HL-60 (cell line): ENCODE data around the gene TSG101.

Experiments
- DNase-seq, 2 experiments: peaks; one replicate each; pipeline ENCODE4 v3.0.0-alpha.2; 2010 to 2020; ENCODE audit warnings: low read depth in 1 of 2, low spot score in 1 of 2
- H3K27ac ChIP-seq: fragments of 250-450 bp; sonication (Bioruptor Pico); replicated peaks from 2 replicates; pipeline ENCODE4 v1.5.1; 2020; ENCODE audit warnings: mild to moderate bottlenecking, moderate library complexity
- H3K27me3 ChIP-seq: fragments of 250-450 bp; sonication (Bioruptor Pico); 2 replicates; pipeline ENCODE4 v1.5.1; 2021; ENCODE audit warnings: mild to moderate bottlenecking, moderate library complexity; ENCODE audit not compliant: insufficient read depth, poor library complexity, severe bottlenecking
- H3K4me3 ChIP-seq: replicated peaks from 2 replicates; pipeline ENCODE4 v1.5.1; 2011; ENCODE audit warnings: mild to moderate bottlenecking, control low read depth, low read length; ENCODE audit not compliant: insufficient read depth
- GABPA ChIP-seq: IDR thresholded peaks from 2 replicates; pipeline ENCODE4 v1.6.1; 2012; ENCODE audit warnings: low read depth
- POLR2AphosphoS5 ChIP-seq: IDR thresholded peaks from 2 replicates; pipeline ENCODE4 v1.6.1; 2012; ENCODE audit warnings: low read depth
- SPI1 ChIP-seq: IDR thresholded peaks from 2 replicates; pipeline ENCODE4 v1.6.1; 2012; ENCODE audit warnings: low read depth, mild to moderate bottlenecking, borderline replicate concordance
- TF ChIP-seq, protein P1 (sequence below): IDR thresholded peaks from one replicate; pipeline ENCODE4 v1.5.1; 2011; ENCODE audit warnings: low read length, control low read depth, inconsistent platforms; ENCODE audit not compliant: insufficient read depth
- TF ChIP-seq, protein P2 (sequence below): IDR thresholded peaks from 2 replicates; pipeline ENCODE4 v1.6.1; 2012; ENCODE audit warnings: low read depth; ENCODE audit not compliant: insufficient replicate concordance

The TSG101 gene

DNA sequence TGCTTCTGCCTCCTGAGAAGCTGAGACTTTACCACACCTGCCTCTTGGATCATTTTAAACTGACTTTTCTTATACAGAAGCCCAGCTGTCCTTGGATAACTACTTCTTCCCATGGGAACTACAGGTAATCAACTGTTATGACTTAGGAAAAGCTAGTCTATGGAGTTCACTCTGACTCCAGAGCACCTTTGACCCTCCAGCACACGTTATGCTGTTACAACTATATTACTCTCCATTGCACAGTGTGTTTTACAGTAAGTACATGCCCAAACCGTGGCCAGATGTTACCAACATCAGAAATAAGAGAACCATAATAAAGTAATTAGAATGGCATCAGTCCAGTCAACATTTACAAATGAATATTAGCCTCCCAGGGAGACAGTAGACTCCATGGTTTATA is 21.3 kb upstream of the TSG101 start:
- no peak for TF ChIP-seq GABPA
- no peak for TF ChIP-seq SPI1
- TF ChIP-seq, protein P1, sequence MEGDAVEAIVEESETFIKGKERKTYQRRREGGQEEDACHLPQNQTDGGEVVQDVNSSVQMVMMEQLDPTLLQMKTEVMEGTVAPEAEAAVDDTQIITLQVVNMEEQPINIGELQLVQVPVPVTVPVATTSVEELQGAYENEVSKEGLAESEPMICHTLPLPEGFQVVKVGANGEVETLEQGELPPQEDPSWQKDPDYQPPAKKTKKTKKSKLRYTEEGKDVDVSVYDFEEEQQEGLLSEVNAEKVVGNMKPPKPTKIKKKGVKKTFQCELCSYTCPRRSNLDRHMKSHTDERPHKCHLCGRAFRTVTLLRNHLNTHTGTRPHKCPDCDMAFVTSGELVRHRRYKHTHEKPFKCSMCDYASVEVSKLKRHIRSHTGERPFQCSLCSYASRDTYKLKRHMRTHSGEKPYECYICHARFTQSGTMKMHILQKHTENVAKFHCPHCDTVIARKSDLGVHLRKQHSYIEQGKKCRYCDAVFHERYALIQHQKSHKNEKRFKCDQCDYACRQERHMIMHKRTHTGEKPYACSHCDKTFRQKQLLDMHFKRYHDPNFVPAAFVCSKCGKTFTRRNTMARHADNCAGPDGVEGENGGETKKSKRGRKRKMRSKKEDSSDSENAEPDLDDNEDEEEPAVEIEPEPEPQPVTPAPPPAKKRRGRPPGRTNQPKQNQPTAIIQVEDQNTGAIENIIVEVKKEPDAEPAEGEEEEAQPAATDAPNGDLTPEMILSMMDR = no peak
- DNase-seq = no peak
- H3K27me3 ChIP-seq = no peaks in the 10 kb centered on the region
- no peak overlapping the region for H3K27ac ChIP-seq
- no peak overlapping the region for H3K4me3 ChIP-seq

DNA sequence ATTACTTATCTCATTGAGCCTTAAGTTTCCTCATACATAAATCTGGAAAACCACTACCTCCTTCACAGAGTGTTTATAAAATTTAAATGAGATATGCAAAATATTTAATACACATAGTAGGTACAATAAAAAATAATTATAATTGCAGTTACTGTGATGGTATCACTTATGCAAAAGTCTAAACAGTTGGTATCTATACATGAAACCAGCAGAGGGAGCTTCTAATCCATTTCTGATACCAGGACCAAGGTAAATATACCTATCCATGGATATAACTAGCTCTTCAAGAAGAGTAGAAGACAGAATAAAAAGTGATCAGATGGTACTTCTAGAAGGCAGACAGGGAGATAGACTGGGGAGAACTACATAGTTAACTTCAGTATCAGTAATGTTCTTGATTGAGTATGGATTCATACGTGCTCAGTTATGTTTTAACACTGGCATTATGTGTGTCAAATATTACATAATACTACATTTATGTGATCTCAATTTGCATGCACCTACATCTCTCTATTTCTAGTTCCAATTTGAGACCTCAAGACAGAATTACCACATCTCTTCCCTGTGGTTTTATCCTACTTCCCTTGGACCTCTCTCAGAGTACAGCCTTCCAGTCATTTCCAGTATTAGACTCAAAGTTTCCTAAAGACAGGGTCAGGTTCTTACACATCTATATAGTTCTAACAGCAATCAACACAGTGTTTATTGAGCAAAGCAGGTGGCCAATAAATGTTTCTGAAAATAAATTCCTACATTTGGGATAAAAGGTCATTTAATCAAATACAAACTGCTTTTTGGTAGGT is 13.7 kb upstream of the TSG101 start:
- Histone ChIP-seq H3K27ac (no peak overlapping the region), H3K4me3 (no peak overlapping the region), H3K27me3 (no peaks in the 10 kb centered on the region)
- DNase-seq = no peak
- TF ChIP-seq, protein P2, sequence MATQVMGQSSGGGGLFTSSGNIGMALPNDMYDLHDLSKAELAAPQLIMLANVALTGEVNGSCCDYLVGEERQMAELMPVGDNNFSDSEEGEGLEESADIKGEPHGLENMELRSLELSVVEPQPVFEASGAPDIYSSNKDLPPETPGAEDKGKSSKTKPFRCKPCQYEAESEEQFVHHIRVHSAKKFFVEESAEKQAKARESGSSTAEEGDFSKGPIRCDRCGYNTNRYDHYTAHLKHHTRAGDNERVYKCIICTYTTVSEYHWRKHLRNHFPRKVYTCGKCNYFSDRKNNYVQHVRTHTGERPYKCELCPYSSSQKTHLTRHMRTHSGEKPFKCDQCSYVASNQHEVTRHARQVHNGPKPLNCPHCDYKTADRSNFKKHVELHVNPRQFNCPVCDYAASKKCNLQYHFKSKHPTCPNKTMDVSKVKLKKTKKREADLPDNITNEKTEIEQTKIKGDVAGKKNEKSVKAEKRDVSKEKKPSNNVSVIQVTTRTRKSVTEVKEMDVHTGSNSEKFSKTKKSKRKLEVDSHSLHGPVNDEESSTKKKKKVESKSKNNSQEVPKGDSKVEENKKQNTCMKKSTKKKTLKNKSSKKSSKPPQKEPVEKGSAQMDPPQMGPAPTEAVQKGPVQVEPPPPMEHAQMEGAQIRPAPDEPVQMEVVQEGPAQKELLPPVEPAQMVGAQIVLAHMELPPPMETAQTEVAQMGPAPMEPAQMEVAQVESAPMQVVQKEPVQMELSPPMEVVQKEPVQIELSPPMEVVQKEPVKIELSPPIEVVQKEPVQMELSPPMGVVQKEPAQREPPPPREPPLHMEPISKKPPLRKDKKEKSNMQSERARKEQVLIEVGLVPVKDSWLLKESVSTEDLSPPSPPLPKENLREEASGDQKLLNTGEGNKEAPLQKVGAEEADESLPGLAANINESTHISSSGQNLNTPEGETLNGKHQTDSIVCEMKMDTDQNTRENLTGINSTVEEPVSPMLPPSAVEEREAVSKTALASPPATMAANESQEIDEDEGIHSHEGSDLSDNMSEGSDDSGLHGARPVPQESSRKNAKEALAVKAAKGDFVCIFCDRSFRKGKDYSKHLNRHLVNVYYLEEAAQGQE = no peak
- TF ChIP-seq, protein P1 = peak; percentile 10

DNA sequence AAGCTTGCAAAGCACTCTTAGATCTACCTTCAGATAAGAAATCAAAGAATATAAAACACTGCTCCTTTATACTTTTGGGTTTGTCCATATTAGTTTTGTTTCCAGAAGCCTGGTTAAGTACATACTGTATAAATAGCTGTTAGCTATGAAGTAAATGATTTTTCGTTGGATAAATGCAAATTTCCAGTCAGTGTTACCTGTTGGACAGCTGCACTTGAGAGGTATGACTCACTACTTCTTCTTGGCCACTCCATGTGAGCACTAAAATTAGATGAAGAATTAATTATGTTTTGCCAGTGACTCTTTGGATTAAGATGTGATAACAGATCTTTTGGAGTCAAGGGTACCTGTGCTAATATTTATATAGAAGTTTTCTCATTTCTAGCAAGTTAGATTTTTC is 9.5 kb upstream of the TSG101 start:
- no peak for TF ChIP-seq SPI1
- no peak for TF ChIP-seq GABPA
- TF ChIP-seq, protein P2 = no peak
- no peak for TF ChIP-seq POLR2AphosphoS5
- Histone ChIP-seq H3K27me3 (no peaks in the 10 kb centered on the region), H3K27ac (no peak overlapping the region), H3K4me3 (no peak overlapping the region)
- no peak for DNase-seq

DNA sequence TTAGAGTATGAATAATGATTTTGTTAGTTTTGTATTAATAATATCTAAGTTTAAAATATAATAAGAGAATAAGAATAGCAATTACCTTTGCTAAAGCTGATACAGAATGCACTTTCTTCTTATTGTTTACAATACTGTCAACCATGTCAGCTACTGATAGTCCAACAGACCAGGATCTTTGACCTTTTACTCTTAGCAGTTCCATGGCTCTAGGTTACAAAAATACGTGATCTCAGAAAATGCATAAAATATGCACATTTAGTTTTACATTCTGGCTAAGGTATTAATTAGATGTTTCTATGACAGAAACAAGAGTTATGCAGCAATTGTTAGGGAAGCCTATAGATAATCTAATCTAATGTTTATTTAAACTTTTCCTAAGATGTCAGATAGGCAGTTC is 7.5 kb upstream of the TSG101 start:
- TF ChIP-seq, protein P1 = no peak
- no peak for TF ChIP-seq SPI1
- no peak for TF ChIP-seq GABPA
- TF ChIP-seq, protein P2 = no peak
- TF ChIP-seq POLR2AphosphoS5 = no peak
- no peaks in the 10 kb centered on the region for H3K27me3 ChIP-seq
- DNase-seq = no peak
- no peak overlapping the region for H3K27ac ChIP-seq
- no peak overlapping the region for H3K4me3 ChIP-seq
